Nephron progenitor cell (in vitro differentiated cells): ENCODE data around the gene CNOT6.

ENCODE experiments used
- DNase-seq: peaks from one replicate; pipeline ENCODE4 v3.0.0; 2021
- H3K27ac Mint-ChIP-seq: 2 replicates; pipeline ENCODE4 v1.8.0; 2021; ENCODE audit warnings: mild to moderate bottlenecking, moderate library complexity, mixed read lengths
- H3K27me3 Mint-ChIP-seq: 2 replicates; pipeline ENCODE4 v1.8.0; 2021; ENCODE audit warnings: mild to moderate bottlenecking, low read depth, mixed read lengths; ENCODE audit not compliant: poor library complexity
- H3K36me3 Mint-ChIP-seq: 2 replicates; pipeline ENCODE4 v1.8.0; 2021; ENCODE audit warnings: low read depth, mixed read lengths
- H3K4me1 Mint-ChIP-seq: 2 replicates; pipeline ENCODE4 v1.8.0; 2021; ENCODE audit warnings: mixed read lengths
- H3K4me3 Mint-ChIP-seq: 2 replicates; pipeline ENCODE4 v1.8.0; 2021; ENCODE audit warnings: mild to moderate bottlenecking, moderate library complexity, mixed read lengths
- H3K9me3 Mint-ChIP-seq: 2 replicates; pipeline ENCODE4 v1.8.0; 2021; ENCODE audit warnings: mild to moderate bottlenecking, moderate library complexity, mixed read lengths
- CTCF ChIP-seq: fragments of 200-600 bp; sonication (generic); IDR thresholded peaks from 2 replicates; pipeline ENCODE4 v1.5.0; 2021; ENCODE audit warnings: antibody characterized with exemption

Gene CNOT6

GRCh38 chr5:180484813-180485212 lies 9.4 kb upstream of the CNOT6 start:
- Mint-ChIP-seq H3K9me3 (peaks cover 40% of the 10 kb centered on the region), H3K36me3 (peaks cover 19% of the 10 kb centered on the region), H3K4me1 (peaks cover 12% of the 10 kb centered on the region), H3K27me3 (peaks cover 8% of the 10 kb centered on the region), H3K4me3 (no peak overlapping the region), H3K27ac (peak overlapping the region; percentile 84)
- no peak for TF ChIP-seq CTCF
- no peak for DNase-seq

GRCh38 chr5:180486636-180487149 lies 7.5 kb upstream of the CNOT6 start:
- DNase-seq, result no peak
- peaks cover 22% of the 10 kb centered on the region for H3K4me1 Mint-ChIP-seq
- H3K36me3 Mint-ChIP-seq, result peaks cover 19% of the 10 kb centered on the region
- H3K27me3 Mint-ChIP-seq, result peaks cover 8% of the 10 kb centered on the region
- peaks cover 36% of the 10 kb centered on the region for H3K9me3 Mint-ChIP-seq
- H3K27ac Mint-ChIP-seq, result no peak overlapping the region
- no peak for TF ChIP-seq CTCF
- H3K4me3 Mint-ChIP-seq, result no peak overlapping the region

GRCh38 chr5:180487556-180487955 lies 6.6 kb upstream of the CNOT6 start:
- Mint-ChIP-seq H3K27me3 (peaks cover 6% of the 10 kb centered on the region), H3K27ac (no peak overlapping the region), H3K36me3 (peaks cover 19% of the 10 kb centered on the region), H3K9me3 (peaks cover 36% of the 10 kb centered on the region), H3K4me3 (no peak overlapping the region), H3K4me1 (peaks cover 27% of the 10 kb centered on the region)
- no peak for DNase-seq
- no peak for TF ChIP-seq CTCF

- no peaks in the 10 kb centered on the region for H3K27me3 Mint-ChIP-seq
- DNase-seq, result no peak
- H3K4me1 Mint-ChIP-seq, result peaks cover 41% of the 10 kb centered on the region
- H3K9me3 Mint-ChIP-seq, result peaks cover 32% of the 10 kb centered on the region
- H3K27ac Mint-ChIP-seq, result no peak overlapping the region
- TF ChIP-seq CTCF, result no peak
- H3K36me3 Mint-ChIP-seq, result peaks cover 31% of the 10 kb centered on the region
- no peak overlapping the region for H3K4me3 Mint-ChIP-seq
Observed at GRCh38 chr5:180491496-180491895, 2.7 kb upstream of the CNOT6 start.

- Mint-ChIP-seq H3K36me3 (peaks cover 29% of the 10 kb centered on the region), H3K9me3 (peaks cover 27% of the 10 kb centered on the region), H3K27me3 (no peaks in the 10 kb centered on the region), H3K4me1 (peaks cover 41% of the 10 kb centered on the region), H3K4me3 (no peak overlapping the region), H3K27ac (peak overlapping the region; percentile 8)
- DNase-seq, result no peak
- TF ChIP-seq CTCF, result no peak
Observed at GRCh38 chr5:180492226-180492903, 1.8 kb upstream of the CNOT6 start.
